Endothelial cell of hepatic sinusoid (primary cell): Measurements from ENCODE around the gene HSPA1B.
"Not testable (repeated sequence)": the region's sequence is repeated elsewhere in the genome, so short reads cannot be mapped to it uniquely, and the experiment has no call there.

Experiments
- in situ Hi-C: cut with HindIII; loops from 2 replicates; pipeline ENCODE4 v1.10.0; 2017; ENCODE audit warnings: low sequenced_read_pairs

HSPA1B gene

GRCh38 chr6:31796993-31797385, 30.5 kb upstream of the HSPA1B start:
- in situ Hi-C loops = no loop called here

- in situ Hi-C loops = no loop called here
These were observed 29.9 kb upstream of the HSPA1B start for GRCh38 chr6:31797588-31797987.

GRCh38 chr6:31799781-31800180, 27.8 kb upstream of the HSPA1B start:
- in situ Hi-C loops = no loop called here

GRCh38 chr6:31801031-31801927, 26.3 kb upstream of the HSPA1B start:
- in situ Hi-C loops = not testable (repeated sequence)

GRCh38 chr6:31805939-31806469, 21.5 kb upstream of the HSPA1B start:
- in situ Hi-C loops = loop anchor here (5.0 kb wide), 1 partner anchor 34 kb away; no protein-coding TSS in a partner anchor

GRCh38 chr6:31806470-31807272, 20.9 kb upstream of the HSPA1B start, which contains the start of gene LSM2:
LSM2 (minus strand) TSS chr6:31806966; CDS start chr6:31806757, 209 bp downstream.
- in situ Hi-C loops = loop anchor here (5.0 kb wide), 1 partner anchor 34 kb away; no protein-coding TSS in a partner anchor

- in situ Hi-C loops = loop anchor here (5.0 kb wide), 1 partner anchor 36 kb away; no protein-coding TSS in a partner anchor
These were observed 18.9 kb upstream of the HSPA1B start for GRCh38 chr6:31808599-31808998.

GRCh38 chr6:31811645-31812044, 15.9 kb upstream of the HSPA1B start:
- in situ Hi-C loops = no loop called here

- in situ Hi-C loops = no loop called here
These were observed 14.1 kb upstream of the HSPA1B start for GRCh38 chr6:31813465-31813849.

- in situ Hi-C loops = no loop called here
These were observed 12.9 kb upstream of the HSPA1B start for GRCh38 chr6:31814677-31815024.

GRCh38 chr6:31815025-31815838, 12.3 kb upstream of the HSPA1B start, which contains the start of the genes HSPA1A and HSPA1L:
HSPA1A (plus strand) TSS chr6:31815543; CDS start chr6:31815757, 214 bp downstream.
HSPA1L (minus strand) TSS chr6:31815283; CDS start chr6:31811972, 3,311 bp downstream.
- in situ Hi-C loops = no loop called here

- in situ Hi-C loops = not testable (repeated sequence)
These were observed 10.2 kb upstream of the HSPA1B start for GRCh38 chr6:31817133-31817928.

- in situ Hi-C loops = not testable (repeated sequence)
These were observed 9.5 kb upstream of the HSPA1B start for GRCh38 chr6:31817929-31818511.

GRCh38 chr6:31819871-31820299, 7.7 kb upstream of the HSPA1B start:
- in situ Hi-C loops = no loop called here

- in situ Hi-C loops = not testable (repeated sequence)
These were observed 7.1 kb upstream of the HSPA1B start for GRCh38 chr6:31820399-31820798.

GRCh38 chr6:31821301-31822035, 6.1 kb upstream of the HSPA1B start:
- in situ Hi-C loops = no loop called here

GRCh38 chr6:31822036-31822821, 5.3 kb upstream of the HSPA1B start:
- in situ Hi-C loops = no loop called here
